Activated T-cell treated with anti-CD3 and anti-CD28 coated beads for 24 hours (primary cell): ENCODE results near the gene DIAPH2.
"Not testable (repeated sequence)": the region's sequence is repeated elsewhere in the genome, so short reads cannot be mapped to it uniquely, and the experiment has no call there.

Experiments used
- DNase-seq: peaks from one replicate; pipeline ENCODE4 v3.0.0-alpha.2; 2020; ENCODE audit warnings: low read depth

The DIAPH2 gene

DNA sequence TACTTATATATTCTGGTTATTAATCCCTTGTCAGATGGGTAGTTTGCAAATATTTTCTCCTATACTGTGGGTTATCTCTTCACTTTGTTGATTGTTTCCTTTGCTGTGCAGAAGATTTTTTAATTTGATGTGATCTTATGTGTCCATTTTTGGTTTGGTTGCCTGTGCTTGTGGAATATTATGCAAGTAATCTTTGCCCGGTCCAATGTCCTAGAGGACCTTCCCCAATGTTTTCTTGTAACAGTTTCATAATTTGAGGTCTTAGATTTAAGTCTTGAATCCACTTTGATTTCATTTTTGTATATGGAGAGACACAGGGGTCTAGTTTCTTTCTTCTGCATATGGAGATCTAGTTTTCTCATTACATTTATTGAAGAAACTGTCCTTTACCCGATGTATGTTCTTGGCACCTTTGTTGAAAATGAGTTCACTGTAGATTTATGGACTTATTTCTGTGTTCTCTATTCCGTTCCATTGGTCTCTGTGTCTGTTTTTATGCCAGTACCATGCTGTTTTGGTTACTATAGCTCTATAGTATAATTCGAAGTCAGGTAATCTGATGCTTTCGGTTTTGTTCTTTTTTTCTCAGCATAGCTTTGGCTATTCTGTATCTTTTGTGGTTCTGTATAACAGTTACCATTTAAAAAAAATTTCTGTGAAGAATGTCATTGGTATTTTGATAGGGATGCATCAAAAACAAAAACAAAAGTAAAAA lies 34.7 kb downstream of the DIAPH2 start:
- DNase-seq, result no peak

GRCh38 chrX:96721354-96721753 lies 36.7 kb downstream of the DIAPH2 start:
- no peak for DNase-seq

DNA sequence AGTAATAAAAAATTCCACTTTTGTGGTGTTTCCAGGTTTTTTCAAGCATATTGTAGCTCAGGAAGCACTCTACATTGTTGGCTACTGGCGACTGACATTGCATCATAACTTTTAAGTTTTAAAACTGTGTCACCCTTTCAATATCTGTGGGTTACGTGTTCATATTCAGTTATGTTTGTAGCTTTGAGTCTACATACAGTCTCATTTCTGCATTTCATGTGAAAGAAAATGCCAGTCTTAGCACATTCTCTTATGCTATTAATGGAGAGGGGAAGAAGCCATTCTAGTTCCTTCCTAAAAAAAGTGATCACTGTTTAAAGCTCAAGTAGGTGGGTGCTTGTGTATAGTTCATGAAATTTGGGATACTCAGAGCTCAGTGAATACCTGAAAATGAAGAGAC lies 38.1 kb downstream of the DIAPH2 start:
- no peak for DNase-seq

DNA sequence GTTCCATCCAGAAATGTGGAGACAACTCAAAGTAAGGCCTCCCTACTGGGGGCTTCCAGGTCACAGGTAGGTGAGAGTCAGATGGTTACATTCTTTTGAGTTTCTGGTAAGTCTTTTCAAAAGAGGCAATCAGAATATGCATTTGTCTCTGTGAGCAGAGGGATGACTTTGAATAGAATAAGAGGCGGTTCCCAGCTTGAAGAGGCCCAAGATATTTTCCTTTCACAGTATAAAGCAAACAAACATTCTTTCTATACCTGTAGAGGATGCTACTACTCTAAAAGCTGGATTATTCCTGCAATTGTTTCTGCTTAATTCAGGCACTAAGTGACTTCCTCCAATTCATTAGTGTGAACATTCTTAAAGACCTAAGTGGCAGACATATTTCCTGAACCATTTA lies 44.4 kb downstream of the DIAPH2 start:
- DNase-seq, result no peak

DNA sequence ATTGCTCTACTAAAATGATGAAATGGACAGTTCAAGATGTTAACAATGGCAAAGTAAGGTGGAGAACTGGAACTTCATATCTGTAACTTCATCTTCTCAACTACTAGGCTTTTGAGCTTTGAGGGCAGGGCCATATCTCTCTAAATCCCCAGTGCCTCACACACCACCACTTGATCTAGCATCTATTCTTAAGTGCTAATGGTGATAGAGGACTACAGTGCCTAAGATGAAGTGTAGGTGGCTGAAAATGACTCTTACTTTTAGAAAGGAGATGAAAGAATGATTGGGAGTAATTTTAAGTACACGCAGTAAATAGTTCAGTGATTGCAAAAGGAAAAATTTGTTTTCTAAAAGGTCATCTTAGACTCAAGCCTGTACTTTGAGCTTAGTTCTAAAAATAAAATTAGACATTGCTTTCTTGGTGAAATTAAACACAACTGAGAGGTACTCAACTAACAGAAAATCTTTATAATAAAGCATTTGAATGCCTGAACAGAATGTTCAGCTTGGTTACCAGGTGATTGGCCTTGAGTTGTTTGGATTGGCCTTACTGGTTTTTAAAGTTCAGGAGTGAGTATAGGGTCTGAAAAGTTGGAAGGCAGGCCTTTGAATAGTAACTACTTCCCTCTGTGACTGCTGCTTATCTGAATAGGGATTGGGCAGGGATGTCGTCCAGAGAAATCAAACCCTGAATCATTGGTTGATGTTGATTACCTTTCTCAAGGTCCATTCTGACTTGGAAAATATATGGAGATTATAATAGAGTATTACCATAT lies 45.4 kb downstream of the DIAPH2 start:
- no peak for DNase-seq

- DNase-seq, result not testable (repeated sequence)
Observed at GRCh38 chrX:96731000-96731399, 46.4 kb downstream of the DIAPH2 start.

DNA sequence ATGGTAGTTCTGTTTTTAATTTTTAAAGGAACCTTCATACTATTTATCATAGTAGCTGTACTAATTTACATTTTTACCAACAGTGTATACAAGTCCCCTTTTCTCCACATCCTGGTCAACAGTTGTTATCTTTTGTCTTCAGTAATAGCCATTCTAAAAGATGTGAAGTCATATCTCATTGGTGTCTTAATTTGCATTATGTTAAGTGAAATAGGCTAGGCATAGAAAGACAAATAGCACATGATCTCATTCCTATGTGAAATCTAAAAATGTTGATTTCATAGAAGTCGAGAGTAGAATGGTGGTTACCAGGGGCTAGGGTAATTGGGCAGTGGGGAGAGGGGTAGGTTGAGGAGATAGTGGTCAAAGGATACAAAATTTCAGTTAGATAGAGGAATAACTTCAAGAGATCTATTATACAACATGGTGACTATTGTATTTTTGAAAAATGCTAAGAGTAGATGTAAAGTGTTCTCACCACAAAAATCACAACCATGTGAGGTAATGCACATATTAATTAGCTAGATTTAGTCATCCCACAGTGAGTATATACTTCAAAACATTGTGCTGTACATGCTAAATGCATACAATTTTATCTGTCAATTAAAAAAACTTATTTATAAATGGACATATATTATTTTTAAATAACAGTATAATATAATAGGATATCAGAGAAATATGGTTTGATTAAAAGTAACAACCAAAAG lies 58.9 kb downstream of the DIAPH2 start:
- no peak for DNase-seq

DNA sequence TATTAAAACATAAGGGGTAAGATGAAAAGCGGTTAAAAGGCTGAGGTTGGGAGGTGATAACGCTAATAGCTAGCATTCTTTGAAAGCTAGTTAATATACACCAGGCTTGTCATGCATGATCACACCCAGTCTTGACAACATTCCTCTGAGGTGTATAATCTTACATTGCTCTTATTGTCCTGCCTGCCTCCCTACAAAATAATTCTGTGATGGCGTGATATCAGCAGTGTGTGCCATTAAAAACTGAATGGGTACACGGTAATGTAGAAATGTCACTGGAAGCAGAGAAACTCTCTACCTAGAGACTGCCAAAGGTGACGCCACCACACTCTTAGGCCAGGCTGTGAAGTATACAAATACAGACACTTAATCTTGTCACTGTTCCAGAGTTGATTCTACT lies 68.1 kb downstream of the DIAPH2 start:
- no peak for DNase-seq

GRCh38 chrX:96753230-96753629 lies 68.6 kb downstream of the DIAPH2 start:
- DNase-seq, result no peak

DNA sequence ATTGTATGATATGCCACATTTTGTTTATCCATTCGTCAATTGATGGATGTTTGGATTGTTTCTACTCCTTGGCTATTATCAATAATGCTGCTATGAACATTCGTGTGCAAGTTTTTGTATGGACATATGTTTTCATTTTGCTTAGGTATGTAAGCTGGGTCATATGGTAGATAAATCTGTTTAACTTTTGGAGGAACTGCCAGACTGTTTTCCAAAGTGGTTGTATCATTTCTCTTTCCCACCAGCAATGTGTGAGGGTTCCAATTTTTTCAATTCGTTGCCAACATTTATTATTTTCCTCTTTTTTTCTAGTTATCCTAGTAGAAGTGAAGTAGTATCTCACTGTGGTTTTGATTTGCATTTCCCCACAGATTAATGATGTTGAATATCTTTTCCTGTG lies 71.8 kb downstream of the DIAPH2 start:
- DNase-seq, result no peak

DNA sequence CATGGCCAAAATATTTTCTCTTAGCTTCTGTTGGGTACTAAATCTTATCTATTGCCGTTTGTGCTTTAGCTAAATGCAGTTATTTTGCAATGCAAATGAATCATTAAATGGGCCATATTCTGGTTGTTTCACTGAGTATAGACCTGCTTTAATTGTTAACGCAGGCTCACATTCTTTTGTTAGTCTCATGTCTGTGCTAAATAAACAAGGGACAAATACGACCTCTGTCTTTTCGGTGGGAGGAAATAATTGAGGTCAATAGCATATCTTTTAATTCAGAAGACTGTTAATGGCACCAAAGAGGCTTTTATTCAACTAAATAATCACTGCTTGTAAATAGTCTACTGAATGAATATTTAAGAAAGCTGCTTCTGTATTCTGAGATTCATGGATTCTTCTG lies 76.9 kb downstream of the DIAPH2 start:
- no peak for DNase-seq

- no peak for DNase-seq
Observed at GRCh38 chrX:96763608-96764007, 79.0 kb downstream of the DIAPH2 start.

DNA sequence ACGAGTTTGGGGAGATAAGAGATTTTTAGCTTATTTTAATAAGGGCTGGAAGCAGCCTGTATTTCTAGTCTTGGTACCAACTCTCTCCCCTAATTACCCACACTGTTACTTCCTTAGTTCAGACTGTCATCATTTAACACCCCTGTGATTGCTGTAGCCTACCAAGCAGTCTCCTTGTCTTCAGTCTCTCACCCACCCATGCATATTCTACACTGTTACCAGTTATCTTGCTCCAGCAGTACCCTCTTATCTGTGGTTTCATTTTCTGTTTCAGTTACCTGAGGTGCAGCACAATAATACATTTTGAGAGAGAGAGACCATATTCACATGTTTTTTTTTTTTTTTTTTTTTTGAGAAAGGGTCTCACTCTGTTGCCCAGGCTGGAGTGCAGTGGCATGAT lies 80.2 kb downstream of the DIAPH2 start:
- DNase-seq, result no peak

DNA sequence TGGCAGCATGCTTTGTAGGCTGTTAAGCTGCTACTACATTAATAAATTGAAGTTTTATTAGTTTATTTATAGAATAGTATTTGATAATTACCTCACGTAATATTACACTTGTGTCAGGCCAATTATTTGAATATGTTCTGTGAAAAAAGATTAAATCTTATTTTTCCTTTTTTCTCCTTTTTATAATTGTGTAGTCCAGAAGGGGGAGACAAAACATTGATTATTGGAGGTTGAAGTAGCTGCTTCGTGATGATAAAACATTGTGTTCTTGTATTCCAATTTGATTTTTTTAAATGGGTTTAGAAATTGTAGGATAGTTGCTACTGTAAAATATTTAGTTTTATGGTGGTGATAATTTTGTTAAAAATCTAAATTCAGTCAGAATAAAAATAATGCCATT lies 85.7 kb downstream of the DIAPH2 start:
- no peak for DNase-seq

GRCh38 chrX:96771486-96771885 lies 86.8 kb downstream of the DIAPH2 start:
- DNase-seq, result no peak

GRCh38 chrX:96774116-96774515 lies 89.5 kb downstream of the DIAPH2 start:
- DNase-seq, result no peak

- no peak for DNase-seq
Observed at GRCh38 chrX:96776966-96777365, 92.3 kb downstream of the DIAPH2 start.

GRCh38 chrX:96791559-96791958 lies 106.9 kb downstream of the DIAPH2 start:
- DNase-seq, result no peak

GRCh38 chrX:96792047-96792446 lies 107.4 kb downstream of the DIAPH2 start:
- no peak for DNase-seq

DNA sequence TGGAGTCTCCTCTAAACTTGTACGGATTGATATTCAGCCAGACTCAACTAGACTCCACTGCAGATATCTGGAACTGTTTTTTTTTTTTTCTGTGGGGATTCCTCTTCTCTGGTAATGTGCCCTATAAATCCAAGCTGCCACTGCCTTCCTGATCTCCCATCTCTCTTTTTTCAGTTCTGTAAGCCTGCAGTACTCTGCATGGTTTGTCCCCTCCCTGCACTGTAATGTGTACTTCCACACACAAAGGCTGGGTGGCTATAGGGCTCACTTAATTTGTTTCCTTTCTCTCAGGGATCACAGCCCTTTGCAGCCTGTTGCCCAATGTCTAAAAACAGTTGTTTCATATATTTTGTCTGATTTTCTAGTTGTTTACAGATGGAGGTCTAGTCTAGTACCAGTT lies 114.3 kb downstream of the DIAPH2 start:
- DNase-seq, result no peak

DNA sequence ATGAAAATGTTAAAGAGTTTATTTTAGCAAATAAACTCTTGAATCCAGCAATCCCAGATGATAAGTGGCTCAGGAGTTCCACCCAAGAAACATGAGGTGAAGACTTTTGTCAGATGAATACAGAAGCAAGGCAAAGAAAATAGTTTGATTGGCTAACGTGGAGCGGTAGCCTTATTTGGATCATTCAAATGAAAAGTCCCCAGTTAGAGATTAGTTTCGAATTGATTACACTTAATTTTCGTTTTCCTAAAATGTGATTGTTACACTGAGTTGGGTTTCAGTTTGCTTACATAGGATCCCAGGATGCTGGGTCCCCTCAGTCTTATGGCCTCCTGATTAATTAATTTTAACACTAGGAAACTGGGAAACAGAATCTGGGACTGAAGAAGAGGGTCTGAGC lies 122.7 kb downstream of the DIAPH2 start:
- no peak for DNase-seq

DNA sequence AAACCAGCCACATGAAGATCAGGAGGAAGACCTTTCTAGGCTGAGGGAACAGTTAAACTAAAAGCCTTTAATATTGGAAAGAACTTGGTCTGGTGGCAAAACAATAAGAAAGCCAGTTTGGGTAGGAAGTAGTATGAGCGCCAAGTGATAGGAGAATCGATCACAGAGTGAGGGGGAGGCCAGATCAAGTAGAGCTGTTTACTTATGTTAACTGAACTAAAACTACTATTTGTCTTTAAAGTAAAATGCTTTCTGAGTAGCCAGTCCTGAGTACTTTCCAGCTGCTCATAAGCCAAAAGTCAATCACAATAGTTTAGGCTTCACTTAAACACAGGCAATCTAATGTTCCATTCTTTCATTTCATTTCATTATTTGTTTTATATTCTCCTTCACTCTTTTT lies 136.3 kb downstream of the DIAPH2 start:
- no peak for DNase-seq

DNA sequence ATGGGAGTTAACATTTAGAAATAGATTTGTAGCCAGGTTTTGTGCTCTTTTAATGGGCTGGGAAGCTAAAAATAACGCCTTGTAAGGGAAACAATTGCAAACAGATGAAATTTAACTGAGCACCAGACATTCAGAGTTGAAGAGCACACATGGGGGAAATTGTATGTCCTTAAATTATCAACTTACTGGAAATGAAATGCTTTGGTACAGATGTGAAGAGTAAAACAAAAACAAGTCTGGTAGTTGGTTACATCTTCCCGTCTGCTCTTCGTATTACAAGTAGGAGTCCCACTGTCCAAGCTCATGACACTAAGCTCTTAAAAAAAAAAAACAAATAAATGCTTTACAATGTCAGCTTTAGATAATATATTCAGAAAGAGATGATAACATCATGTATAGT lies 139.5 kb downstream of the DIAPH2 start:
- no peak for DNase-seq
